HG02884 (cell line): ENCODE measurements around the gene EDIL3.

Experiments used
- ATAC-seq: cut with Tn5 transposase; IDR thresholded peaks from one replicate; pipeline ENCODE4 v1.9.1; 2021; ENCODE audit warnings: mild to moderate bottlenecking, moderate library complexity; ENCODE audit not compliant: unreplicated experiment

EDIL3 gene

DNA sequence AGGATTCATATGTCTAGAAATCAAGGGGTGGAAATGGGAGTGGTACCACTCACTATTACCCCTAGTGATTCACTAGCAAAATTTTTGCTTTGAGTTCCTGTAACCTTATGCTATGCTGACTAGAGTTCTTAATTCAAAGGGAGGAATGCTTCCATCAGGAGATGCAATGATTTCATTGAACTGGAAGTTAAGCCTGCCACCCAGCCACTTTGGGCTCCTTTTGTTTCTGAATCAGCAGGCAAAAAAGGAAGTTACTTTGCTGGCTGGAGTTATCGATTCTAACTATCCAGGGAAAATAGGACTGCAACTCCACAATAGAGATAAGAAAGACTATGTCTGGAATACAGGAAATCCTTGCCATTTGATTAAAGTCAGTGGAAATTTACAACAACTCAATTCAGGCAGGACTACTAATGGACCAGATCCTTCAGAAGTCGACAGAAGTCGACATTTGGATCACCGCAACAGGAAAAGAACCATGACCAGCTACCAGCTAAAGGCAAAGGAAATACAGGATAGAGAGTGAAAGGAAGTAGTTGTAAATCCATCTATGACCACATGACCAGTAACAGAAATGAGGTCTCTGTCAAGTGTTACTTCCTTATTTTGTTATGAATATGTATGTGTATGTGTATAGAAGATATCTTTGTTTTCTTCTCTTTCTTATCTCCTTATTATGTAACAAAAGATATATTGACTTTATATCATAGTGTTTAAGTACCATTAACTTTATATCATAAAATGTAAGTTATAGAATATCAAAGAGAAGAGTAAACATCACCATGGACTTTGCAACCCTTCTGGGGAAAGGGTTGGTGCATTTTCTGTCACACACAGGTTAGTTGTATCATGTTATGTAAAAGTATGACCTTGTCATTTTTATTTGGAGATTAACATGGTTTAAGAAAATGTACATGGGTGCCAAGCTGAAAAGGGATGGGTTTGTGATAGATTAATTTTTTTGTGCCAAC is 465.3 kb downstream of the EDIL3 start:
- ATAC-seq: peak; percentile 61

- ATAC-seq: no peak
These were observed 467.3 kb downstream of the EDIL3 start for GRCh38 chr5:83917261-83917908.

GRCh38 chr5:83914662-83915418 is 469.8 kb downstream of the EDIL3 start:
- no peak for ATAC-seq

- no peak for ATAC-seq
These were observed 470.5 kb downstream of the EDIL3 start for GRCh38 chr5:83914199-83914598.

DNA sequence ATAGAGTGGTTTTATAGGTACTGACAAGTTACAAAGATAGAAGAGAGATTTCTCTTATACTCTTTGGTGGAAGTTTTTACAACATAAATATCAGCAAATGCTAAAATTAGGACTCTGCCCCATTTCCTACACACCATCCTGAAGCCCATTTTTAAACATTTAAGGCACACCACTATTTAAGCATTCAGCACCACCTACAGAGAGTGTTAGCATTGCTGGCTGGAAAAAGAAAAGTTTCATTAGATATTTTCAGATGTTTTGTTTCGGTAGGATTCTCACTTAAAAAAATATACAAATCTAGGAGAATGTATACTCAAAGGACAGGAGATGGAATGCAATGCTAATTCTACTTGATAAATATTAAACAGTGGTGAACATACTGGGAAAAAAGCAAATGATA is 471.1 kb downstream of the EDIL3 start:
- no peak for ATAC-seq

DNA sequence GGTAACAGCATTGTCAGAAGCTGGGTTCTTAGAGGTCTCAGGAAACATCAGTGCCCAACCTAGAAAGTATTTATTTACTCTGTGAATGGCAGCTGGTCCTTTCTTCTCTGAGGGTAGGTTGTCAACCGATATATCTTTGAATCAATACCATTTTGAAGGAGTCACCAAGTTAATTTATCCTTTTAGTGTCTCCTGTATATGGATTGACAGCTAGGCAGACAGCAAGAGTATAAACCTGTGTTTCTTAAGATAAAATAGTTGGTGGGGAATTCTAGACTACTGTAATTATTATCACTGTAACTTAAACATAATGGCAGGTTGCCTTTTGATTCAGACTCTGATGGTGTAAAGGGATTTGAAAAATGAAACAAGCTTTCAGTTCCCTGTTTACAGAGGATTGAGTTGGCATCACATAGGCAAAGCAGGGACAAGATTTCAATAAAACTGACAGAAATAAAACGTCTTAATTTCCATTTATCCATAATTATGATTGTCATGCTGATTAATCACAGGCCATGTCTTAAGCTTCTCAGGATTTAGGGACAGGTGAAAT is 473.2 kb downstream of the EDIL3 start:
- ATAC-seq: no peak

DNA sequence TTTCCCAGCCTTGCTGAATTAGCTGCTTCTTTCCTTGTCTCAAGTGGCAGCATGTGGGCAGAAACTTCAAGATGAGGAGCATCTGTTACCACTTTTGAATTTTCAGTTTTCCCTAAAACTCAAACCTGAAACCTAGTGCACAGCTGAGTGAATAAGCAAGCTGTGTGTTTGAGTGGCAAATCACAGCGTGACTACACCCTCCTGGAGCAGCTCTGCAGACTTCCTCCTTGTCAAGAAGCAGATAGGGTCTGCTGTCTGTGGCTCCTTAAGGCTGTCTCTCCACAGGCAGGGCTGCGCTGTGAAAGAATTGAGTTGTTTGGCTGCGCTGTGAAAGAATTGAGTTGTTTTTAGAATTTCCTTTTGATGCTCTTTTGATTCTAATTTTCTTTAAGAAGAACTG is 484.4 kb downstream of the EDIL3 start:
- no peak for ATAC-seq

GRCh38 chr5:83899326-83899970 is 485.2 kb downstream of the EDIL3 start:
- ATAC-seq: no peak

GRCh38 chr5:83895860-83896259 is 488.8 kb downstream of the EDIL3 start:
- peak; percentile 52 for ATAC-seq

- no peak for ATAC-seq
These were observed 493.4 kb downstream of the EDIL3 start for GRCh38 chr5:83891261-83891660.
